Urothelium cell line (cell line): ENCODE measurements around the gene NLN.
"Not testable (repeated sequence)": the region's sequence is repeated elsewhere in the genome, so short reads cannot be mapped to it uniquely, and the experiment has no call there.

Experiments used
- DNase-seq: peaks from one replicate; pipeline ENCODE4 v3.0.0; 2011; ENCODE audit warnings: low spot score, mixed read lengths
- FAIRE-seq: peaks from 2 replicates; lab custom pipeline; 2011; peaks lifted over from hg19 to GRCh38; lab: Jason Lieb, UNC

The NLN gene

GRCh38 chr5:65805089-65805488 is 83.1 kb downstream of the NLN start:
- FAIRE-seq (no peak), DNase-seq (no peak)

DNA sequence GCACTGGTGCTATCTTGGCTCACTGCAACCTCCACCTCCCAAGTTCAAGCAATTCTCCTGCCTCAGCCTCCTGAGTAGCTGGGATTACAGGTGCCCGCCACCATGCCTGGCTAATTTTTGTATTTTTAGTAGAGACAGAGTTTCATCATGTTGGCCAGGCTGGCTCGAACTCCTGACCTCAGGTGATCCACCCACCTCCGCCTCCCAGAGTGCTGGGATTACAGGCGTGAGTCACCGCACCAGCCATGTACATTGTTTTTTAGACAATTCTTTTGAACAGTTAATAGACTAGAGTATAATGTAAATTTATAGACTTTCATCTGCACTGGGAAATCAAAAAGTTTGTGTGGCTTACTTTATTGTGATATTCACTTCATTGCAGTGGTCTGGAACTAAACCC is 85.5 kb downstream of the NLN start:
- DNase-seq, FAIRE-seq: not testable (repeated sequence)

GRCh38 chr5:65808251-65808741 is 86.3 kb downstream of the NLN start:
- FAIRE-seq: no peak
- DNase-seq: no peak

GRCh38 chr5:65808818-65809217 is 86.8 kb downstream of the NLN start:
- FAIRE-seq: no peak

GRCh38 chr5:65809817-65810531 is 88.0 kb downstream of the NLN start:
- FAIRE-seq: no peak
- no peak for DNase-seq

More at GRCh38 chr5:65808818-65809217, 86.8 kb downstream of the NLN start:
- no peak for DNase-seq

DNA sequence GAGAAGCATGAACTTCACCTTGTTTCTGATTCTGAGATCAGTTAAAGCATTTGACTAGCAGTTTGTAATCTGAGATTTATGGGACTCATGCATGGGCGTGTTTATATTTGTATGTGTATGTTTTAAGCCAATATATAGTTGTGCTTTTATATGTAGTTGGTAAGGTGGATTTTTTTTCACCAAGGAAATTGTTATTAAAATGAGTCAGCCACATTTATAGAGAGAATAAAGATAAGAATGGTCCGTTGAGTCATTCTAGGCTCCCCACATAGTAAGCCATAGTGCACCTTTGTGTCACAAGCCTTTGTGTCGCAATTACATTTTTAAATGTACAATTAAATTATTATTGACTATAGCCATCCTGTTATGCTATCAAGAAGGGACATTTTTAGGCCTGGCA is 89.0 kb downstream of the NLN start:
- no peak for FAIRE-seq

GRCh38 chr5:65811885-65812284 is 89.9 kb downstream of the NLN start:
- peak; percentile 11 for DNase-seq

More for the DNA sequence above, 89.0 kb downstream of the NLN start:
- DNase-seq: no peak

GRCh38 chr5:65812648-65813047 is 90.6 kb downstream of the NLN start:
- FAIRE-seq (no peak), DNase-seq (peak; percentile 16)

More at GRCh38 chr5:65811885-65812284, 89.9 kb downstream of the NLN start:
- no peak for FAIRE-seq

DNA sequence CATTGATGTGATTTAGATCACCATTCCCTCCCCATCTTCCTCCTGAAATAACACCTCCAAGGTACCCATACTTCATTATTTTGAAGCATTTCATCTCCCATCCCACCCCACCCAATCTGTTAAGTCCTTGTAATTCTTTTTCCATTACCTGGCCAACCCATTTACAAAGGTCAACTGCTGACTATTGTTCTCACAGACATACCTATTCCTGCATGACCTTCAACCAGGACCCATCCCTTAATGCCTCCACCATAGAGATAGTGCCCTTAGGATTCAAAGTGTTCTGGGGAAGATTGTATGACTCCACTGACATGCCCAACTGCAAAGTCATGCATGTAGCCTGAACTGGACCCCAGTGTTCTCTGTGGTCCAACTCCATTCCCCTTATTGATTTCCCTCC is 91.2 kb downstream of the NLN start:
- no peak for DNase-seq
- FAIRE-seq: no peak

- no peak for DNase-seq
- no peak for FAIRE-seq
Observed at GRCh38 chr5:65815161-65815560, 93.2 kb downstream of the NLN start.

DNA sequence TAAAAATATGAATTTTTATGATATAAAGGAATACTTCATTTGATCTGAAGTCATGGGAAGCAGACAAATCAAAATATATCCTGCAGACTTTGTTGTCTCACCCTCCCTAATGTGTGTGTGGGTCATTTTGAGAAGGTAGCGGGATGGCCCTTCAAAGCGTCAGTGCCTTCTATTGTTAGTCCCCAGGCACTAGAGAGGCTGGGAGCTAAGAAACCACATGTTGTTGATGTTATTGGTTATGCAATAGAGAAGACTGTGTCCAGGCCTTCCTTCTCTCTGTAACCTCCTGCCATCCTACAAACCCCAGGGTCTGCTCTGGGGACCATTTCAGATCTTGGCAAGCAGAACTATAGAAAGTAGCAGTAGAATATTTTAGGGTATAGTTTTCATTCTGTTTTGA is 94.7 kb downstream of the NLN start:
- no peak for FAIRE-seq
- no peak for DNase-seq

DNA sequence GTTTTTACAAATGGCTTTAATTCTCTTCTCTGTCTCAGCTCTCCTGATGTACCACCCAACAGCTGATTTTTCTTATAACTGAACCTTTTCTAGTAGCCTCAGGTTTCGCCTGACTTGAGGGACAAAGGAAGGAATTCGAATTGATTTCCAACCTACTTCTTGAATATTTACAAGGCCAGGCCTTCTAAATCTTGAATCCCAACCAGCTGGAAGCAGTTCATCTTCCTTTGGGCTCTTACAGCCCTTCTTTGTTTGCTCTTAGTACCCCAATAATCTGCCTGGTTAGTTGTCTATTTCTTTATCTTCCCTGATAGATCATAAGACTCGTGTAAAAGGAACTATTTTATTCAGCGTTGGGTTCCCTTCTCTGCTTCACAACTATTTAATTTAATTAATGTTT is 95.9 kb downstream of the NLN start:
- DNase-seq: no peak
- no peak for FAIRE-seq

- no peak for DNase-seq
- FAIRE-seq: no peak
Observed at GRCh38 chr5:65818592-65818991, 96.6 kb downstream of the NLN start.

DNA sequence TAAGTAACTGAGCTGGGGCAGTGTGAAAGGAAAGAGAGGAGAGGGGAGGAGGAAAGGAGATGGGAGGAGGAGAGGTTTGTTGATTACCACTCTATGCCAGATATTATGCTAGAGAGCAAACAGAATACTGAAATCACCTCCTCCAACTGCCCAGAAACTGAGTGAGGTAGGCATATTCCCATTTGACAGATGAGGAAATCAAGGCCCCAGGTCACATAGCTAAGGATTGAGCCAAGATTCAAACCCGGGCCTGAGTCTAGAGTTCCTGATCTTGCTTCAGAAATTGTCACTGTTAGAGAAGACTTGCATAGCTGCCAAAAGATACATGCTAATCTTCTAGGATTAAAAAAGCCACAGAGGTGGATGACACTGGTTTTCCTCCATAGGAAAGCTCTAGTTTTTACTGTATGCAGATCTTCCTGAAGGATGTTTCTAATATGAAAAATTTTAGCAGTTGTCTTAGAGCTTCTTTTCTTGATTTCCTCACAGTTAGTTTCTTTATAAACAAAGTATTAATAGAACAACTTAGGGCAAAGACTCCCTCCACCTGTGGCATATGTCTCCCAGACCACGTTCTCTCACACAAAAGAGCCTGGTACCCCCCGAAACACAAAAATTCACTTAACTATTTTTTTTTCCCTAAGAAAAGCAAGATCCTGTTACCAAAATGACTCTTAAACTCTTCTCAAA is 97.4 kb downstream of the NLN start:
- DNase-seq: no peak
- no peak for FAIRE-seq

DNA sequence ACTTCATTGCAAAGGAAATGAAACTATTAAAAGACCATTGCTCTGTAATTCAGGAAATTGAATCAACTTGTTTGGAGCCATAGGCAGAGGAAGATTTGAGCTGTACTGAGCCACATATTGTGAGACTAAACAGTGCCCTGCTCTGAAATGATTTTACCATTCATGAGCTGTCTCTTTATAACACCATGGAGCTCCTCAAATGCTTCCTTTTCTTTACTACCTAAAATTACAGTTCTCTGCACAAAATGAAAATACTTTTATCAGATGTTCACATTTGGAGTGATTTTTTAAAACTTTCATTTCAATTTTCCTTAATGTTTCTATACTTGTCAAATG is 97.9 kb downstream of the NLN start:
- DNase-seq (no peak), FAIRE-seq (no peak)

GRCh38 chr5:65820373-65820772 is 98.4 kb downstream of the NLN start:
- no peak for DNase-seq
- no peak for FAIRE-seq

- FAIRE-seq: no peak
- DNase-seq: no peak
Observed at GRCh38 chr5:65821966-65822365, 100.0 kb downstream of the NLN start.

DNA sequence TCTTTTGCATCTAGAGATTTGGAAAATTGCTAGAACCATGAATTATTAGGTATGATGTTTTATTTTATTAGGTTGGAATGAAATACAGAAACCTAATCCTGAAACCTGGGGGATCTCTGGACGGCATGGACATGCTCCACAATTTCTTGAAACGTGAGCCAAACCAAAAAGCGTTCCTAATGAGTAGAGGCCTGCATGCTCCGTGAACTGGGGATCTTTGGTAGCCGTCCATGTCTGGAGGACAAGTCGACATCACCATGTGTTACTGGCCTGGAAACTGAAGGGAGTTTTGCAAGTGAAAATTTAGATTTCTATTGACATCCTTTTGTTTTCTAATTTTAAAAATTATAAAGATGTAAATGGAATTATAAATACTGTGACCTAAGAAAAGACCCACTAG is 100.7 kb downstream of the NLN start:
- DNase-seq (no peak), FAIRE-seq (no peak)

DNA sequence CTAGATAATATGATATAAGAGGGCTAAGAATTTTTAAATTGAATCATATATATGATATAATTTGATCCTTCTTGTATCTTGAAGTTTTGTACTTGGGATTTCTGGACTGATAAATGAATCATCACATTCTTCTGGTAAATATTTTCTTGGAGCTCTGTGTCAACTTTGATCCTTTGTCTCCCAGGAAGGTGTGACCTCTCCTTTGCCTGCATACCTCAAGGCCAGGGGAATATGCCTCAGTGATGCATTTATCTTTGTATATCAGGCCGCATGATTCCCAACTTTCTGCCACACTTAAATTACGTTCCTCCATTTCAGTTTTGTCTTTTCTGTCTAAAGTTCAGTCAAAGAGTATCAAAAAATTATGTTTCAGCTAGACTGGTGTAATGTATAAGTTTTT is 101.2 kb downstream of the NLN start:
- FAIRE-seq: no peak

DNA sequence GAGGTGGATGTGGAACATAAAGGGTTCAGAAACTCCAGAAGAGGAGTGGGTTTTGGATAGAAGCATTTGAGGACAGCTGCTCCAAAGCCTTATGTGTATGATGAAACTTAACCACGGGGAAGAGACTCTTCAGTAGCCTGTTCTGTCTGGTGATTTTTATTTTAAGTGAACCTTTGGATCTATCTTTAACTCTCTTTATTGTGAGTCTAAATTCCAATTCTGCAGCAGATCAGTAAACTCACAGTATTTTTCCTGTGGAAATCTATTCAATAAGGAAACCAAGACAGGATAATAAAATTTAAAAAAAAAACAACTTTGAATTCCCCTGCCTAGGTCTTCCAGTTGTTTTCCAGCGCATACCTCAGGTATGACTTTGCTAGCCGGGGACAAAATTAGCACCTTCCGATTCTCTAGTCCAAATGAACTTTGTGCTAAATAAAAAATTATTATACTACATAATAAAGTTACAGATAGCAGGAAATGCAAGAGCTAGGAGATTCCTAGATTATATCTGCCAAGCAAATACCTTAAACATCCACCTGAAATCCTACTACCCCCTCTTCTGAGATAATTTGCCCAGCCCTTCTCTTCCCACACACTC is 101.9 kb downstream of the NLN start:
- no peak for FAIRE-seq
- DNase-seq: no peak

More for the DNA sequence above, 101.2 kb downstream of the NLN start:
- DNase-seq: peak; percentile 52

DNA sequence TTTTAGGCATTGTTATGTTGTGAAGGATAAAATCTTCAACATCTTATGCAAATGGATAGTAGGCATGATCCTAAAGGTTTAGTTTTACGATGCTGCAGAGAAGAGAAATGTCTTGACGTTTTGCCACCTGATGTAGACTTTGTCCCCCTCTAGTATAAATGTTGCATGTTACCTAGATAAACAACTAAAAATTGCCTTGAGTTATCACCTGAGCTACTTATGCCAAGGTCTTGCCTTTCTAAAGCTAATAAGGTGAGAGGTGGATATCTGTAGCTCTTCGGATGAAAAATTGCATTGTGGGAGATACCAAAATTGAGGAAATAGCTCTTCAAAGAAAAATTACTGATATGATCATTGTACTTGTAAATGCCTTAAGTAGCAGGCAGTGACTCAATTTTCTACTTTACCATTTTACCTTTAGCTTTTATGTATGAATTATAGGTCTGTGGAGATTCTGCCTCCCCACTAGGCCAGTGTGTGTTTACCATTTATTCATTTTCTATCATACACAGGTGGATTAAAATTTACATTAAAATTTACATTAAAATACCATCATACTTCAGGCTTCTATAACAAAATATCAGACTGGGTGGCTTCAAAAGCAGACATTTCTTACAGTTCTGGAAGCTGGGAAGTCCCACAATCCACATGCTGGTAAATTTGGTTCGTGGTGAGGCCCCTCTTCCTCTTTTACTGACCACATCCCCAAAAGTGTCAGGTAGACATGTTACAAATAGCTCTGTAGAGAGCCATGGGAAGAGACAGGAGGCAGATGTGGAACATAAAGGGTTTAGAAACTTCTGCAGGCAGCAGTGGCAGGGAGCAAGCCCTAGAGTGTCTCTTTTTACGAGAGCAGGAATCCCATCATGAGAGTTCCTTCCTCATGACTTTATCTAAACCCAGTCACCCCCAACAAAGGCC is 103.7 kb downstream of the NLN start:
- no peak for DNase-seq
- FAIRE-seq: no peak
